Left lobe of liver (tissue), 2 donors: ENCODE measurements around the gene RNF114. TPM values are rescaled to one million over a fixed set of nuclear protein-coding genes. Genes with fewer than 3 reads are reported as not detected.
"Not testable (repeated sequence)": the region's sequence is repeated elsewhere in the genome, so short reads cannot be mapped to it uniquely, and the experiment has no call there.

Source experiments
- ATAC-seq: fragments of 200-7000 bp; cut with Tn5 transposase; one replicate; pipeline ENCODE4 v1.9.1; 2020; ENCODE audit warnings: mild to moderate bottlenecking, moderate library complexity
- DNase-seq: peaks from one replicate; pipeline ENCODE4 v3.0.0-alpha.2; 2020; ENCODE audit warnings: low spot score
- total RNA-seq: library from RNA; stranded (reverse); gene quantifications from one replicate; pipeline ENCODE4 v1.2.1, GENCODE V29; 2021
- donor health status: DM: no; HTN: no; CAD: no; lungs with moderate emphysema.
- donor health status: DM: no; HTN: yes; CAD: no.

Gene RNF114
- total RNA-seq, 1 donor from 2014 or later, result 42.6 TPM

DNA sequence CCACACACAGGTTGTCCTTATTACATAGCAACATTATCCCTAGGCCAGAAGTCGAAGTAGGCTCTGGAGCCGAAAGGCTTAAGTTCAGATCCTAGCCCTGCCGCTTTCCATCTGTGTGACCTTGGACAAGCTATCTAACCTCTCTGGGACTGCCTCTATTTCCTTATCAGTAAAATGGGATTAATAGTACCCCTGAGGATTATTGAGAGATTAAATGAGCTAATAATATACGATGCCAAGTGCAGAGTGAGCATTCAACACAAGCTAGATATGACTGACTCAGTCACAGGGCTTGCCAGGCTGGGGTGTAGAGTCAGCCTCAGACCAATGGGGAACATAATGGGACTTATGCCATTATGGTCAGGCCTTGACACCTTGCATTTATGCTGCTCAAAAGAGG lies 11.9 kb upstream of the RNF114 start:
- no peak for DNase-seq
- ATAC-seq, result no peak

DNA sequence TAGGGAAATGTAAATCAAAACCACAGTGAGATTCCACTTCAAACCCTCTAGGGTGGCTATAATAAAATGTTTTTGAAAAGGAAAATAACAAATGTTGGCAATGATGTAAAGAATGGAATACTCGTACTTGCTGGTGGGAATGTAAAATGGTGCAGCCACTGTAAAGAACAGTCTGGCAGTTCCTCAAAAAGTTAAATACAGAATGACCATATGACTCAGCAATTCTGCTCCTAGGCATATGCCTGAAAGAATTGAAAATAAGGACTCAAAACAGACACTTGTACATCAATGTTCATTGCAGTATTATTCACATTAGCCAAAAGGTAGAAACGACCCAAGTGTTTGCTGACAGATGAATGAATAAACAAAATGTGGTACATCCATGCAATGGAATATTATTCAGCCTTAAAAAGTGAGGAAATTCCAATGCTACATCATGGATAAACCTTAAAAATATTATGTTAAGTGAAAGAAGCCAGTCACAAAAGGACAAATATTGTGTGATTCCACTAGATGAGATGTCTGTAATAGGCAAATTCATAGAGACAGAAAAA lies 10.2 kb upstream of the RNF114 start:
- DNase-seq (no peak), ATAC-seq (no peak)

DNA sequence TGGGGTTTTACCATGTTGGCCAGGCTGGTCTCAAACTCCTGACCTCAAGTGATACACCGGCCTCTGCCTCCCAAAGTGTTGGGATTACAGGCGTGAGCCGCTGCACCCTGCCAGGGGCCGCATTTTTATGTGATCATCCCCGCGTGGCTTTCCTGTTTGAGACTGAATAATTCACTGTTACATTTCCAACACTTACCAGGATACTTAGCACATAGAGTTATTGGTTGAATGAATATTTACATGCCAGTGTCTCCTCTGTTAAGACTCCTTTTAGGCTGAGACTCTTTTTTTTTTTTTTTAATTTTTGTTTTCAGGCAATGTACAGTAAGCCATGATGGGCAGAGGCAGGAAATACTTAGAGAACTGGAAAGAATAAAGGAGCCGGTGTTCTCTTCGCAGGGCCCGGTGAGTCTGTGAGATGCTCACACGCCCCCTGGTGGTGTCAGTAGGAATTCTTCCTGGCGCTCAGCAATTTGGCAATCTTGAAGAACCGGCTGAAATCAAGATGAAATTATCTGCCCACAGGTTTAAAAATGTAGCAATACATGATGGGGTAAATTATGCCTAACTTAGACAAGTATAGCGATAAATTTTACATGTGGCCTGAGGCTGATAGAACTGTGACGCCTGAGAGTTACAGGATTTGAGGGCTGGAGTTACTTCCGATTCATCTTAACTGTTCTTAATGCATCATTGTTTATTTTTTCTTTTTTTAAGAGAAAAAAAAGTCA lies 7.6 kb upstream of the RNF114 start:
- peak; percentile 97 for ATAC-seq

DNA sequence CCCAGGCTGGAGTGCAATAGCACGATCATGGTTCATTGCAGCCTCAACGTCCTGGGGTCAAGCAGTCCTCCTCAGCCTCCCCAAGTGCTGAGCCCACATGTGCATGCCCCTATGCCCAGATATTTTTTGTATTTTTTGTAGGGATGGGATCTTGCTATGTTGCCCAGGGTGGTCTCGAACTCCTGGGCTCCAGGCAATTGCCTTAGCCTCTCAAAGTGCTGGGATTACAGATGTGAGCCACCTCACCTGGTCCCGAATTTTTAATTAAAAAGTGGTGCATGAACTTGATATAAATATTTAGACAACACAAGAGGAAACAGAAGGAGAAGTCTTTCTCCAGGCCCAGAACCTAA lies 7.1 kb upstream of the RNF114 start:
- ATAC-seq, result no peak
- no peak for DNase-seq

More for the DNA sequence above, 7.6 kb upstream of the RNF114 start:
- DNase-seq, result peak; percentile 77

DNA sequence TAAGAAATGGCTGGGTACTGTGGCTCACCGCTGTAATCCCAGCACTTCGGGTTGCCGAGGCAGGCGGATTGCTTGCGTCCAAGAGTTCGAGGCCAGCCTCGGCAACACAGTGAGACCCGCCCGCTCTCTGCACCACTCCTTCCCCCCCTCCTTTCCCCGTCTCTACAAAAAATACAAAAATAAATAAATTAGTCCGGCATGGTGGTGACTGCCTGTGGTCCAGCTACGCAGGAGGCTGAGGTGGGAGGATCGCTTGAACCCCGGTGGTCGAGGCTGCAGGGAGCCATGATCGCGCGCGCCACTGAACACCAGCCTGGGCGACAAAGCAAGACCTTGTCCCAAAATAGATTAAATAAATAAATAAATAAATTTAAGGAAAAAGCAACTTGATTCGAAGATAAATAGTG lies 448 bp upstream of the RNF114 start:
- DNase-seq, result peak; percentile 57
- peak; percentile 1 for ATAC-seq

DNA sequence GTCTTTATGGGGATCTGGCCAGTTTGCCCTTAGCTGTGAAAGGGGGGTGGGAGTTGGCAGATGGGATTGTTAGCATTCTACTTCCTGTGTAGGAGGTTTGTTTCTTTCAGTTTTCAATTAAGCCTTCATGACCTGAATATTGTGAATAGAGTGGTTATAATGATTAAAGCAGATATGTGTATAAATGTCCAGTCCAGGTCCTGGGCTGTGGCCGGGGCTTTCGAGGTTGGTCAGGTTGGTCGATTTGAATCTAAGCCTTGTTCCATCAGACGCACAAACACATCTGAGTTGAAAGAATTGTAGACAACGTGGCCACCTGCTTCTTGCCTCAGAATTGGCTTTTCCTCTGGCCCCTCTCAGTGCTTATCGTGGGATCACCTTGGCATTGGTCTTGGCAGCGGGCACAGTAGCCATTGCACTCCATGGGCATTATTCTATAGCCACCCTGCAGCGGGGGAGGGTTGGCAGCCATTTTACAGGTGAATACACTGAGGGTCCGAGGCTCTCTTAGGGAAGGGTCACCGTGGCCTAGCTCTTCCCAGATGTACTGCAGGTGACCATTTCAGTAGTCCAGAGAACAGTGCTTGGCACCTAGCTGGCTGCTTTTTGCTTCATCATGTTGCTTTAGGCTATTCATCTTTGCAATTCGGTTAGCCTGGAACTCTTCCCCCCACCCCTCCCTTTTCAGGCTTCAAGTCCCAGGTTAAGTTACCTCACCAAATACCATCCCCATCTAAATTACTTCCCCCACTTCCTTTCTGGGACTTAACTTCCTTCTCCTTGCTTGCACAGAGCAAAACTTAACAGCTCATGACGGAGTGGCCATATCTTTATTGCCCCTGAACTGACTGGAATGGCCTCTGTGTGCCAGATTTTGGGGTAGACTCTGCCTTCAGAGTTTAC lies 1.1 kb downstream of the RNF114 start:
- ATAC-seq (no peak), DNase-seq (no peak)

DNA sequence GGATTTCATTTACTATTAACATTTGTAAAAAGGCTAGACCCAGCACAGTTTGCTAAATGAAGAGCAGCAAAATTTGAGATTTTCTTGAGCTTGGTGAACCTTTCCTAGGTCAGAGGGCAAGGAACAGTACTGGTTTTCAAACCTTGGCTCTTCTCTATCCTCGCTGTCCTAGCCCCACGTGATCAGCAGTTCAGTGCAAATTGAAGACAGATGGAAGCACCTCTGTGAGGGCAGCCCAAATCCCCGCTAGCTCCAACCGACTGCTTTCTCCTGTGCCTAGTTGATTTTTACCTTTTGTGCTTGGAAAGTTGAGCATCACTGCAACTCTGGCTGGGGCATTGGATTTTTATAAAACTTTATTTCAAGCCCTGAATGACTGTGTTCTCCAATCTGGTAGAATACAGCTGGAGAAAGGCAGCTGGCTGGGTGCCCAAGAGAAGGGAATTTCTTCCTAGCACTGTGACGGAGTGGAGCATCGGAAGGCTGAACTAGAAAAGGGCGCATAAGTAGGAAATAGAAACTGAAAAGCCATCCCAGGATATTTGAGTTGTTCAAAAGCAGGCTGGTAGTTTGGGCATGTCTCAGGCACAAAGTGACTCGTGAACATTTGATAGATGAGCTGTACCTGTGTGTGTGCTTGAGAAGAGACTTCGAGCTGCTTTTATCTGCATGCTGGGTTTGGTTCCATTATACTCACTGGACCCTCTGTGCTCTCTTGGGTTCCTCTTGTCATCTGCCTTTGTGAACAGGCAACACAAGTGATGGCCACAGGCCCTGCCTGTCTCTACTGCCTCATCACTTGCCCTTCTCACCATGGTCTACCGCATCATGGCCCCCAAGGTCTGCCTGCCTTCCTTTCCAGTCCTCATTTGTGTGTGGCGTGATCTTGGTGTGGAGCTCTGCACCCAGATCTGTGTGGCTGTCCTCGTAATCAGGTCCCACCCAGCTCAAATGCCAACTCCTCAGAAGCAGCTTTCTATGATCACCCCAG lies 2.3 kb downstream of the RNF114 start:
- DNase-seq, result no peak
- peak; percentile 16 for ATAC-seq

DNA sequence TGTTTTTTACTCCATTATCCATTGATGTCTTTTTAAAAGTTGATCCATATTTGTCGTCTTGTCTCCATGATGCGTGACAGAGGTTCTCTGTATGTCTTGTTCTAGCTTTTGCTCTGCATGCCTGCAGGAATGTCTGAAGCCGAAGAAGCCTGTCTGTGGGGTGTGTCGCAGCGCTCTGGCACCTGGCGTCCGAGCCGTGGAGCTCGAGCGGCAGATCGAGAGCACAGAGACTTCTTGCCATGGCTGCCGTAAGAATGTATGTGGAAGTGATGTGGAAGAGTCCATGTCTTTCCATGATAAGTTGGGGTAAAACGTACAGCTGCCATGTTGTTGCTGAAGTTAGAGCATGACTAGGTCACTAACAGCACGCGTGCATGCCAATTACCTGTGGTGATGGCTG lies 5.3 kb downstream of the RNF114 start:
- ATAC-seq (no peak), DNase-seq (no peak)

DNA sequence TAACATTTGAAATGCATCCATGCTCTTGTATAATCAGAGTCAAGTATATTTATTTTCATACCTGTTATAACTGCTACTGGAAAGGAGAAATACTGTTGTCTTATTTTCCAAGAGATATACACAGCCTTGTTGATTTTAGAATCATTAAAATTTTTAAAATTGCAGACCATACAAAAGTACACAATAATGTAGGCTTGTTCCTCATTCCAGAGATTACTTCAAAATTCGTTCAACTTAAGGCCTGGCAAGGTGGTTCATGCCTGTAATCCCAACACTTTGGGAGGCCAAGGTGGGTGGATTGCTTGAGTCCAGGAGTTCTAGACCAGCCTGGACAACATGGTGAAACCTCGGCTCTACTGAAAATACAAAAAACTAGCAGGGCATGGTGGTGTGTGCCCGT lies 6.1 kb downstream of the RNF114 start:
- ATAC-seq, result no peak
- no peak for DNase-seq

DNA sequence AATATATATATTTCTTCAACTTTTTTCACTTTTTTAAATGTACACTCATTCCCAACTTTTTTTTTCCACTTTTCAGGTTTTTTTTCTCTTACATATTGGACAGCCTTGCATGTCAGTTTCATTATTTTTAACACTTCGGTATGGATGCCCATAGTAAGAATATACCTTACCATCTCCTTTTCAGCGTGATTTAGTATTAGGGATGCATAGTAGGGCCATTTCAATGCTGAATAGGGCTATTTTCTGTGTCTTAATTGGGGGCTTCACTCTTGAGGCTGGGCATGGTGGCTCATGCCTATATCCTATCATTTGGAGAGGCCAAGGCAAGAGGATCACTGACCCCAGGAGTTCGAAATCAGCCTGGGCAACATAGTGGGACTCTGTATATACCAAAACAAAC lies 6.7 kb downstream of the RNF114 start:
- ATAC-seq, result no peak
- DNase-seq, result no peak

DNA sequence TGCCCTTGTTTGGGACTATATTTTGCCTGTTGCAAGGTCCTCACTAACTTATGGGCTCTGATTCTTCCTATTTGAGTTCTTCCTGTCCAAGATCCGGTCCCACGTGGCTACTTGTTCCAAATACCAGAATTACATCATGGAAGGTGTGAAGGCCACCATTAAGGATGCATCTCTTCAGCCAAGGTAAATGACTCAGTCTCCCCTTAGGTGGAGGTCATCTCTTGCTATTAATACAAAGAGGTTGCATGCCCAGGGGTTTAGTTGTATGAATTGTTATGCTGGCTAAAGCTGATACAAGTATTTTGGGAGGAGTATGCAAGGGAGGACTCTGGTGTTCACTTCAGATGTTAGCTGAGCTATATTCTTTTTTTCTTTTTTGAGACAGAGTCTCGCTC lies 9.1 kb downstream of the RNF114 start:
- no peak for ATAC-seq

DNA sequence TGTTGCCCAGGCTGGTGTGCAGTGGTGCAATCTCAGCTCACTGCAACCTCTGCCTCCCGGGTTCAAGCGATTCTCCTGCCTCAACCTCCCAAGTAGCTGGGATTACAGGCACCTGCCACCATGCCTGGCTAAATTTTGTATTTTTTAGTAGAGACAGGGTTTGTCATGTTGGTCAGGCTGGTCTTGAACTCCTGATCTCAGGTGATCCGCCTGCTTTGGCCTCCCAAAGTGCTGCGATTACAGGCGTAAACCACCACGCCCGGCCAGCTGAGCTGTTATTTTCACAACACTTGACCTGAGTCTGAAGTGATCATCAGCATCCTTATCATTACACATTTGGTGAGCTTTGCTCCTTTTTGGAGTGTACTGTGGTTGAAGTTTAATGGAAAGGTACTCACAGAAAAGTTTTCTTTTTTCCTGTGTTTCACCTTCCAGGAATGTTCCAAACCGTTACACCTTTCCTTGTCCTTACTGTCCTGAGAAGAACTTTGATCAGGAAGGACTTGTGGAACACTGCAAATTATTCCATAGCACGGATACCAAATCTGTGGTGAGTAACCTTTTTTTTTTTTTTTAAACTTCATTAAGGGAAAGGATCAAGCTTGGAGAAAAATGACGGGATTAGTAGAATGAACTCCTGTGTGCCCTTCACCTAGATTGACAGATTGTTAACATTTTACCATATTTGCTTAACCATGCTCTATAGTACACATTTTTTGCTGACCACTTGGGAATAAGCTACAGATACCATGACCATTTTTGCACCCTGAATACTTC lies 9.7 kb downstream of the RNF114 start:
- no peak for DNase-seq

More for the DNA sequence above, 9.1 kb downstream of the RNF114 start:
- no peak for DNase-seq

DNA sequence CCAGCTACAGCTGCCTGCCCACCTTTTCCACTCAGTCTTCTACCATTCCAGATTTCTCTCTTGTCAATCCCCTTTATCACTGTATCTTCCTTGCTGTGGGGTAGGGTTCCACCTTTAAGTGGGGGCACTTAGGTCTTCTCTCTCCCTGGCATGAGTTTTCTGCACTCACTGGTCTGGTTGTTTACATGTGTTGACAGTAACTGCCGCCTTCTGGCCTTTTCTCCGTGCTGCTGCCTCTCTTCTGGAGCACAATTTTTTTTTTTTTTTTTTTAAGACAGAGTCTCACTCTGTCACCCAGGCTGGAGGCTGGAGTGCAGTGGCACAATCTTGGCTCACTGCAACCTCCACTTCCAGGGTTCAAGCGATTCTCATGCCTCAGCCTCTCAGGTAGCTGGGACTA lies 12.0 kb downstream of the RNF114 start:
- ATAC-seq (no peak), DNase-seq (no peak)

More for the DNA sequence above, 9.7 kb downstream of the RNF114 start:
- ATAC-seq, result no peak

DNA sequence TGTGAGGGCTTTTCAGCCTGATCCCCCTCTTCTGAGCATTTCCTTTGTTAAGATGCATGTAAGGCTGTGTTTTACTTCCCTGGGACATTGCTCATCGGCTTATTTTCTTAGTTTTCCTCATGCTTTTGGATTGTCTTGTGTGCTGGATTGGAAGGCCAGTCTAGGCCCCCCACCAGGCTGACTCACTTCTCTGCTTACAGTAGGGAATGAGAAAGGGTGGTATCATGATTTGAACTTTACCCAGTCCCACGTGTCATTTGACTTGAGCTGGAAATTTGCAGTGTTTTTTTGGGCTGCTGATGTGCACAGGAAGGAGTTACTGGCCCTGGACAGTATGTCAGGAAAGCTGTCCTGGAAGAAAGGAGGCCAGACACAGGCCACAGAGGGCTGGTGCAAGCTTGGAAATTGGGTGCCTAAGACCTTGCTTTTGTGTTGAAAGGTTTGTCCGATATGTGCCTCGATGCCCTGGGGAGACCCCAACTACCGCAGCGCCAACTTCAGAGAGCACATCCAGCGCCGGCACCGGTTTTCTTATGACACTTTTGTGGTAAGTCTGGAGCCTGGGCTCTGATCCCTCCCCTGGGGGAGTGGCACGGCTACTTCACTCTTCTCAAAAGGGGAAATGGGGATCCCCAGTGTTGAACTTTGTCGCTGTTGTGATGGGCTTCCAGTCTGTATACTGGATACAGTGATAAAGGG lies 12.8 kb downstream of the RNF114 start:
- DNase-seq (no peak), ATAC-seq (no peak)

DNA sequence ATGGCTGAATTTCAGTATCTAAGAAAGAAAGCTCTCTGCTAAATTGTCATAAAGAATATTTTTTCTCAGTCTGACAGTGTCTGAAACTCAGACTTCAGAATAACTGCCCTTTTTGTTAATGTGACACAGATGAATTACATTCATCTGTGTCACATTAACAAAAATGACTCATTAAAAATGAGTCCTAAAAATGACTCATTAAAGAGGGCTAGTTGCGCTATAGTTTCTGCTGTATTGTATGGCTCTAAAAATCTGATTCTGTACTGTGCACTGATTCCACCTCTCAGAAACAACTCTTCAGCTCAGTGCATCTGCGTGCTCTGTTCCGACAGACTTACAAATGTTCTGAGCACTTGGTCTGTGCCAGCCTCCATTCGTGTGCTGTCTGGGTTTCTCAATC lies 15.0 kb downstream of the RNF114 start:
- ATAC-seq (no peak), DNase-seq (no peak)

DNA sequence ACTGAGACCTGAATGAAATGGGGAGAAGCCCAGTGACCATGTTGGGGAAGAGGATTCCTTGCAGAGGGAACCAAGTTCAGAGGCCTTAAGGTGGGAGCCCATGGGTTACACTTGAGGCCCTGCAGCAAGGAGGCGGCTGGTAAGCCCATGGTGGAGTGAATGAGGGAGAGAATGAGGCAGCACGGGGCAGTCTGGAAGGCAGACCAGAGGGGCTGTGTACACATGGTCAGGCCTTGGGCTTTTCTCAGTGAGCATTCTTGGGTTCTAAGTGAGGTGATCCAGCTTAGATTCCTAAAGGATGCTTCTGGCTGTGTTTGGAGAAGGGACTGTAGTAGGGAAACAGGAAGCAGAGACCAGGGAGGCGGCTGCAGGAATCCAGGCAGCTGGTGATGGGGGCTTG lies 19.0 kb downstream of the RNF114 start:
- ATAC-seq, result no peak
- DNase-seq, result no peak

DNA sequence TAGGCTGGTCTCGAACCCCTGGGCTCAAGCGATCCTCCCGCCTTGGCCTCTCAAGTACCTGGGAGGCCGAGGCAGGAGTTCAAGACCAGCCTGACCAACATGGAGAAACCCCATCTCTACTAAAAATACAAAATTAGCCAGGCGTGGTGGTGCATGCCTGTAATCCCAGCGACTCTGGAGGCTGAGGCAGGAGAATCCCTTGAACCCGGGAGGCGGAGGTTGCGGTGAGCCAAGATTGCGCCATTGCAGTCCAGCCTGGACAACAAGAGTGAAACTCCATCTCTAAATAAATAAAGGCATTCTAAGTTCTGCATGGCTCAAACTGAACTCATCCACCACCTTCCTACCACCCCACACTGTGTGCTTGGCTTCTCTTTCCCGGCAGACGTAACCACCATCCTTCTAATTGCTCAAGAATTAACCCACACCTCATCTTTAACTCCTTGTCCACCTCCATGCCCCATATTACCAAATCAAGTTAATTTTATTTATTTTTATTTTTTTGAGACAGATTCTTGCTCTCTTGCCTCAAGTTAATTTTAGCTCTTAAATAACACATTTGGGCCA lies 19.7 kb downstream of the RNF114 start:
- ATAC-seq, DNase-seq: not testable (repeated sequence)

DNA sequence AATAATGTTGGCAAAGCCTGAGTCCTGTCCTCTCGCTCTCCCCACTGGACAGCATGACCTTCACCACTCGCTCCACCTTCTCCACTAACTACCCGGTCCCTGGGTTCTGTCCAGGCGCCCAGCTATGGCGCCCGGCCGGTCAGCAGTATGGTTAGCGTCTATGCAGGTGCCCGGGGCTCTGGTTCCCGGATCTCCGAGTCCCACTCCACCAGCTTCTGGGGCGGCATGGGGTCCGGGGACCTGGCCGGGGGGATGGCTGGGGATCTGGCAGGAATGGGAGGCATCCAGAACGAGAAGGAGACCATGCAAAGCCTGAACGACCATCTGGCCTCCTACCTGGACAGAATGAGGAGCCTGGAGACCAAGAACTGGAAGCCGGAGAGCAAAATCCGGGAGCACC lies 20.5 kb downstream of the RNF114 start:
- peak; percentile 17 for ATAC-seq

More for the DNA sequence above, 20.5 kb downstream of the RNF114 start:
- no peak for DNase-seq
